PC-3 (cell line): ENCODE data around the gene CCNK. TPM values are rescaled to one million over a fixed set of nuclear protein-coding genes. Genes with fewer than 3 reads are reported as not detected.

ENCODE experiments used
- ATAC-seq: fragments of 200-7000 bp; cut with Tn5 transposase; 2 replicates; pipeline ENCODE4 v1.9.1; 2020; ENCODE audit warnings: mild to moderate bottlenecking, moderate library complexity
- BruUV-seq: library from RNA; stranded (reverse); fragments of 400-500 nt; replicated peaks from 2 replicates; lab custom pipeline; 2021; lab: Mats Ljungman, UMichigan
- CTCF ChIA-PET: fragments of 300-600 bp; sonication (Branson Sonifier 250); formaldehyde crosslinking; loops from one replicate; lab custom pipeline; 2022; ENCODE audit warnings: antibody characterized with exemption; lab: Charles Lee
- POLR2A ChIA-PET: fragments of 300-600 bp; sonication (Branson Sonifier 250); formaldehyde crosslinking; loops from one replicate; lab custom pipeline; 2022; ENCODE audit warnings: antibody characterized with exemption; ENCODE audit not compliant: unreplicated experiment; lab: Charles Lee
- DNase-seq: peaks from one replicate; pipeline ENCODE4 v3.0.0-alpha.2; 2015
- H2AFZ ChIP-seq: fragments of 300-600 bp; sonication (generic); 2 replicates; pipeline ENCODE4 v1.6.0; 2016; ENCODE audit warnings: antibody characterized with exemption, low read length
- H3F3A ChIP-seq: fragments of 300-600 bp; sonication (generic); one replicate; pipeline ENCODE4 v1.6.0; 2017; ENCODE audit warnings: antibody characterized with exemption, low read length, control low read depth, mild to moderate bottlenecking; ENCODE audit not compliant: unreplicated experiment
- H3K27ac ChIP-seq: fragments of 300-600 bp; sonication (generic); 2 replicates; pipeline ENCODE4 v1.5.1; 2016; ENCODE audit warnings: mild to moderate bottlenecking, low read length
- H3K27me3 ChIP-seq: fragments of 300-600 bp; sonication (generic); 2 replicates; pipeline ENCODE4 v1.6.1; 2016; ENCODE audit warnings: low read length, mixed read lengths
- H3K36me3 ChIP-seq: fragments of 300-600 bp; sonication (generic); 2 replicates; pipeline ENCODE4 v1.6.1; 2016; ENCODE audit warnings: low read depth, mixed run types, low read length, mixed read lengths
- H3K4me1 ChIP-seq: fragments of 300-600 bp; sonication (generic); 2 replicates; pipeline ENCODE4 v1.5.1; 2016; ENCODE audit warnings: low read length; ENCODE audit not compliant: insufficient read depth
- H3K4me2 ChIP-seq: fragments of 300-600 bp; sonication (generic); 2 replicates; pipeline ENCODE4 v1.6.0; 2016; ENCODE audit warnings: low read length
- H3K4me3 ChIP-seq: fragments of 300-600 bp; sonication (generic); 2 replicates; pipeline ENCODE4 v1.5.1; 2016; ENCODE audit warnings: mild to moderate bottlenecking, low read length, mixed read lengths
- H3K79me2 ChIP-seq: fragments of 300-600 bp; sonication (generic); 2 replicates; pipeline ENCODE4 v1.6.1; 2017; ENCODE audit warnings: low read length, mixed read lengths
- H3K9ac ChIP-seq: fragments of 300-600 bp; sonication (generic); 2 replicates; pipeline ENCODE4 v1.6.0; 2016; ENCODE audit warnings: mild to moderate bottlenecking, low read length
- H3K9me2 ChIP-seq: fragments of 300-600 bp; sonication (generic); replicated peaks from 2 replicates; pipeline ENCODE4 v1.6.1; 2016; ENCODE audit warnings: mixed run types, low read length, mixed read lengths
- H3K9me3 ChIP-seq: fragments of 300-600 bp; sonication (generic); 2 replicates; pipeline ENCODE4 v1.6.1; 2016; ENCODE audit warnings: low read length, mixed read lengths
- H4K20me1 ChIP-seq: fragments of 300-600 bp; sonication (generic); 2 replicates; pipeline ENCODE4 v1.6.1; 2016; ENCODE audit warnings: low read length, mixed read lengths
- CTCF ChIP-seq: fragments of 300-600 bp; sonication (generic); conservative IDR thresholded peaks from 2 replicates; pipeline ENCODE4 v1.5.1; 2017; ENCODE audit warnings: antibody characterized with exemption, low read depth, mild to moderate bottlenecking, low read length
- EZH2 ChIP-seq: fragments of 300-600 bp; sonication (generic); IDR thresholded peaks from one replicate; pipeline ENCODE4 v1.6.1; 2017; ENCODE audit warnings: antibody characterized with exemption, mild to moderate bottlenecking, low read length; ENCODE audit not compliant: unreplicated experiment
- EZH2phosphoT487 ChIP-seq: fragments of 300-600 bp; sonication (generic); IDR thresholded peaks from 2 replicates; pipeline ENCODE4 v1.6.1; 2018; ENCODE audit warnings: mild to moderate bottlenecking, antibody characterized with exemption, low read length, borderline replicate concordance
- intact Hi-C: fragments of 100-400 bp; cut with micrococcal nuclease; formaldehyde crosslinking; loops from 2 replicates; pipeline ENCODE4 v1.9.0; 2023
- total RNA-seq: library from RNA; depleted of rRNA; stranded (reverse); fragments of >200 nt; gene quantifications from 2 replicates; pipeline ENCODE4 v1.2.3, GENCODE V29; 2014

CCNK gene
- total RNA-seq, 1 experiment from 2014 or later, result 26.2 TPM

GRCh38 chr14:99537399-99537798, 56.2 kb downstream of the CCNK start:
- peaks cover 22% of the 10 kb centered on the region for H3K4me1 ChIP-seq
- H3K27ac ChIP-seq, result no peak overlapping the region
- ATAC-seq, result peak; percentile 97
- DNase-seq, result peak; percentile 74
- H3K79me2 ChIP-seq, result peaks cover 79% of the 10 kb centered on the region
- no TSS peak for BruUV-seq
- no peaks in the 10 kb centered on the region for H3K9me3 ChIP-seq
- H2AFZ ChIP-seq, result no peak overlapping the region
- H3K9ac ChIP-seq, result no peak overlapping the region
- peak overlapping the region; percentile 41; the same call in 1 of the 2 replicates for H3K4me2 ChIP-seq
- no peak overlapping the region for H3K4me3 ChIP-seq
- peaks cover 24% of the 10 kb centered on the region; the same call in 1 of the 2 replicates for H4K20me1 ChIP-seq
- intact Hi-C loops, result no loop called here
- no peaks in the 10 kb centered on the region for H3K36me3 ChIP-seq
- CTCF ChIA-PET, result no interaction called here
- no peaks in the 10 kb centered on the region for H3K9me2 ChIP-seq
- POLR2A ChIA-PET, result no interaction called here
- TF ChIP-seq EZH2 (no peak), EZH2phosphoT487 (no peak), CTCF (no peak)
- H3K27me3 ChIP-seq, result no peaks in the 10 kb centered on the region
- H3F3A ChIP-seq, result no peaks in the 10 kb centered on the region

DNA sequence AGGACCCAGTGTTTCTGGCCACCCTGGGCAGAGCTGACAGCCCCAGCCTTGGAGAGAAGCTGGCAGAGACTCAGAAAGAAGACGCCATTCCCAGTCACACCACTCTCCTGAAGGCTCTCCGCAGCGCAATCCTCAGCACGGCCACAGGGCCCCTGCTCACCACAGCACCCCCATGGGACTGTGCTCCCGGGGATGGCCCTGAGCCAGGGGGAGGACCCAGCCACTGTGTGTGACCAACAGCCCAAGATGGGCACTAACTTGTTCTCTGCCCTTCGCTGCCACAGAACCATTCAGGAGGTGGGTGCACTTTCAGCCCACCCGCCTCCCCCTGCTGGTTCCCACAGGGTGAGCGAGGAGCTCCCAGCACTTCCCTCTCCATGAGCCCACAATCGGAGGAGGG, 57.1 kb downstream of the CCNK start:
- no peak overlapping the region for H3K27ac ChIP-seq
- TF ChIP-seq CTCF (0 out of 2 replicates have a peak, but pooled peaks have one; percentile 21), EZH2 (no peak)
- POLR2A ChIA-PET, result no interaction called here
- no peak overlapping the region for H3K9ac ChIP-seq
- no peaks in the 10 kb centered on the region for H3K36me3 ChIP-seq
- H4K20me1 ChIP-seq, result peaks cover 27% of the 10 kb centered on the region; the same call in 1 of the 2 replicates
- H3K4me3 ChIP-seq, result no peak overlapping the region
- BruUV-seq, result no TSS peak
- ATAC-seq, result no peak; the same call in 1 of the 2 replicates
- no peaks in the 10 kb centered on the region for H3K27me3 ChIP-seq
- peaks cover 22% of the 10 kb centered on the region for H3K4me1 ChIP-seq
- H3K79me2 ChIP-seq, result peaks cover 88% of the 10 kb centered on the region
- no peaks in the 10 kb centered on the region for H3K9me3 ChIP-seq
- intact Hi-C loops, result no loop called here
- H3K4me2 ChIP-seq, result no peak overlapping the region
- CTCF ChIA-PET, result interaction anchor here (0.7 kb wide), 1 partner anchor 144 kb away, joined by 3 read pairs; no protein-coding TSS in a partner anchor
- no peaks in the 10 kb centered on the region for H3K9me2 ChIP-seq
- H3F3A ChIP-seq, result no peaks in the 10 kb centered on the region
- no peak for DNase-seq
- no peak overlapping the region for H2AFZ ChIP-seq

GRCh38 chr14:99538733-99539132, 57.5 kb downstream of the CCNK start:
- BruUV-seq, result no TSS peak
- Histone ChIP-seq H3K27ac (no peak overlapping the region), H3F3A (no peaks in the 10 kb centered on the region), H4K20me1 (peaks cover 31% of the 10 kb centered on the region; the same call in 1 of the 2 replicates), H3K4me2 (no peak overlapping the region), H3K9me3 (no peaks in the 10 kb centered on the region), H3K36me3 (no peaks in the 10 kb centered on the region), H3K79me2 (peaks cover 89% of the 10 kb centered on the region), H3K4me3 (no peak overlapping the region), H3K27me3 (no peaks in the 10 kb centered on the region), H3K9me2 (no peaks in the 10 kb centered on the region), H3K9ac (no peak overlapping the region), H2AFZ (no peak overlapping the region), H3K4me1 (peaks cover 22% of the 10 kb centered on the region)
- TF ChIP-seq CTCF (no peak), EZH2phosphoT487 (no peak), EZH2 (no peak)
- ATAC-seq (no peak), DNase-seq (no peak)
- ChIA-PET CTCF (interaction anchor here (0.7 kb wide), 1 partner anchor 144 kb away, joined by 3 read pairs; no protein-coding TSS in a partner anchor), POLR2A (no interaction called here)
- intact Hi-C loops, result no loop called here
